ENCODE measurements around the gene MYO5B. TPM values are rescaled to one million over a fixed set of nuclear protein-coding genes. Genes with fewer than 3 reads are reported as not detected.

Gene MYO5B
- total RNA-seq, 2 experiments from 2014 or later: not detected

DNA sequence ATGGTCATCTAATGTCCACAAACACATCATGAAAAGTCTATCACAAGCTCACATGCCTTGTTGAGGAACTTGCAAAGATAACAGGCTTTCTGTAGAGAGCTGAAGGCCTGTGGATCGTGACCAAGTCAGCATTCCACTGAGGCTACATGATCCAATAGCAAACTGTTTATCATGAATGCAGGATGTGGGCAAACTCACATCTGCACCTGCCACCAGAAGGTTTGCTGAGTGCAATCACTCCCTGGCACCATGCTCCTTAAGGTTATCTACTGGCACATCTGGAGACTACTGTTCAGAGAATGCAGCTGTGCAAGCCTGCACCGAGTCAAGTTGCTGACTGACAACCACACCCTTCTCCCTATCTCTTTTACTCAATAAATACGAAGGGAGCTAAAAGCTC is 314.3 kb downstream of the MYO5B start:
- intact Hi-C loops (cut with micrococcal nuclease; ENCODE audit: unreplicated experiment): no loop called here
- CTCF ChIA-PET (ENCODE audit: unreplicated experiment): no interaction called here

DNA sequence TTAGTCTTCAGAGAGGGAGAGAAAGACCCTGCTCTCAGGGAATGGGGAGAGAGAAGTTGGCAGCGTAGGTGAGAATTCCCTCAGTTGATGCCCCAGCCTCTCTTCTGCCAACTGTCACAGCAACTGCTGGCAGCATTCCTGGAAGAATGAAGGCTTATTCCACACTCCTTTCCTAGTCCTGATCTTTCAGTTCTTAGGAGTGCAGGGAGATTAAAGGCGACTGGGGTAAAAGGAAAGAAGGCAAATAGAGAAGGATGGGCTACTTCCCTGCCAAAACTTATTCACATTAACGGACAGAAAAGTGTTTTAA is 315.7 kb downstream of the MYO5B start:
- intact Hi-C loops (cut with micrococcal nuclease; ENCODE audit: unreplicated experiment): no loop called here
- Histone ChIP-seq H3K79me2 (ENCODE audit: insufficient read depth, low read depth, low read length) (no peaks in the 10 kb centered on the region), H3K4me3 (ENCODE audit: low read depth, low read length, poor library complexity, severe bottlenecking) (no peak overlapping the region), H3K27ac (ENCODE audit: low read depth, low read length, poor library complexity, severe bottlenecking) (no peak overlapping the region), H3K4me2 (ENCODE audit: low read length) (no peak overlapping the region), H3K9me3 (ENCODE audit: low read length) (no peaks in the 10 kb centered on the region), H2AFZ (ENCODE audit: low read length) (no peak overlapping the region), H3K4me1 (ENCODE audit: insufficient read depth, low read length, poor library complexity, severe bottlenecking) (no peaks in the 10 kb centered on the region), H3K9me2 (ENCODE audit: insufficient read depth, low read length) (no peaks in the 10 kb centered on the region), H4K20me1 (ENCODE audit: insufficient read depth, low read length) (no peaks in the 10 kb centered on the region), H3K36me3 (ENCODE audit: insufficient read depth, low read length) (no peaks in the 10 kb centered on the region)
- no peak for DNase-seq (ENCODE audit: low spot score)
- ChIA-PET POLR2A (no interaction called here), CTCF (ENCODE audit: unreplicated experiment) (no interaction called here)
- TF ChIP-seq, protein P1, sequence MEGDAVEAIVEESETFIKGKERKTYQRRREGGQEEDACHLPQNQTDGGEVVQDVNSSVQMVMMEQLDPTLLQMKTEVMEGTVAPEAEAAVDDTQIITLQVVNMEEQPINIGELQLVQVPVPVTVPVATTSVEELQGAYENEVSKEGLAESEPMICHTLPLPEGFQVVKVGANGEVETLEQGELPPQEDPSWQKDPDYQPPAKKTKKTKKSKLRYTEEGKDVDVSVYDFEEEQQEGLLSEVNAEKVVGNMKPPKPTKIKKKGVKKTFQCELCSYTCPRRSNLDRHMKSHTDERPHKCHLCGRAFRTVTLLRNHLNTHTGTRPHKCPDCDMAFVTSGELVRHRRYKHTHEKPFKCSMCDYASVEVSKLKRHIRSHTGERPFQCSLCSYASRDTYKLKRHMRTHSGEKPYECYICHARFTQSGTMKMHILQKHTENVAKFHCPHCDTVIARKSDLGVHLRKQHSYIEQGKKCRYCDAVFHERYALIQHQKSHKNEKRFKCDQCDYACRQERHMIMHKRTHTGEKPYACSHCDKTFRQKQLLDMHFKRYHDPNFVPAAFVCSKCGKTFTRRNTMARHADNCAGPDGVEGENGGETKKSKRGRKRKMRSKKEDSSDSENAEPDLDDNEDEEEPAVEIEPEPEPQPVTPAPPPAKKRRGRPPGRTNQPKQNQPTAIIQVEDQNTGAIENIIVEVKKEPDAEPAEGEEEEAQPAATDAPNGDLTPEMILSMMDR (conservative IDR thresholded peaks at IDR 0.05; ENCODE audit: low read length): no peak
- TF ChIP-seq EZH2phosphoT487 (IDR thresholded peaks at IDR 0.05; ENCODE audit: borderline replicate concordance, low read depth, low read length): no peak
- BruUV-seq (replicated peaks): no TSS peak

More for the DNA sequence above, 314.3 kb downstream of the MYO5B start:
- Histone ChIP-seq H3K36me3 (ENCODE audit: insufficient read depth, low read length) (no peaks in the 10 kb centered on the region), H3K9me3 (ENCODE audit: low read length) (no peaks in the 10 kb centered on the region), H3K9me2 (ENCODE audit: insufficient read depth, low read length) (no peaks in the 10 kb centered on the region), H2AFZ (ENCODE audit: low read length) (no peak overlapping the region), H3K4me1 (ENCODE audit: insufficient read depth, low read length, poor library complexity, severe bottlenecking) (no peaks in the 10 kb centered on the region), H3K4me3 (ENCODE audit: low read depth, low read length, poor library complexity, severe bottlenecking) (no peak overlapping the region), H3K79me2 (ENCODE audit: insufficient read depth, low read depth, low read length) (no peaks in the 10 kb centered on the region), H3K27ac (ENCODE audit: low read depth, low read length, poor library complexity, severe bottlenecking) (no peak overlapping the region), H3K4me2 (ENCODE audit: low read length) (no peak overlapping the region), H4K20me1 (ENCODE audit: insufficient read depth, low read length) (no peaks in the 10 kb centered on the region)
- no peak for DNase-seq (ENCODE audit: low spot score)
- no TSS peak for BruUV-seq (replicated peaks)
- TF ChIP-seq EZH2phosphoT487 (IDR thresholded peaks at IDR 0.05; ENCODE audit: borderline replicate concordance, low read depth, low read length): no peak
- TF ChIP-seq, protein P1 (conservative IDR thresholded peaks at IDR 0.05; ENCODE audit: low read length): no peak
- POLR2A ChIA-PET: no interaction called here

DNA sequence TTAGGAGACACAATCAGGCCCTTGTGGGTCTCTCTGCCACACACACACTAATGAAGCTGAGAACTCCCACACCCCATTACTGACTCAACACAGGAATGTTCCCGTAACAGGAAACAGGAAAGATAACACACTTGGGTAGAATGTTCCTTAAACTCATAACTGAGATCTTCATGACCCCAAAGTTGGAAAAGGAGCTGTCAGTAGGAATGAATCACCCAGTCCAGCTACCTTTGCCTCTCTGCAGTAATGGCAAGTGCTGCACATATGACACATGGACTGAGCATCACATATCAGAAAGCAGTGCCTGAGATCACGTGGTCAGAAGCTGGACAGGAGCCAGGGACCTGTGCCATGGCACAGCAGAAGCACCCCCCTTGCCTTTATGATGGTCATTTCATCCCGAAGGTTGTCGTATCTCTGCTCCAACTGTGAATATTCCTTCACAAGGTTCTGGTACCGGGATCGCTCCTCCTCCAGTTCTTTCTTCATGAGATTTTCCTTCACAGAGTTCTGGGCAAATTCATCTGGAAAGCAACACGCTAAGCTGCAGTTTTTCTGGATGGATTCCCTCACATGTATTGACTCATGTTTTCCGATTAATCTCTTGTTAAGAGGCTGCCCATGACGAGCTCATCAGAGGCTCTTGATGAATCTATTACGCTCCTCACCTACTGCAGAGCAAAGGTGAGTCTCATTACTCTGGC is 316.2 kb downstream of the MYO5B start:
- TF ChIP-seq EZH2phosphoT487 (IDR thresholded peaks at IDR 0.05; ENCODE audit: borderline replicate concordance, low read depth, low read length): no peak
- TF ChIP-seq, protein P1 (conservative IDR thresholded peaks at IDR 0.05; ENCODE audit: low read length): no peak
- no peaks in the 10 kb centered on the region for H3K9me2 ChIP-seq (ENCODE audit: insufficient read depth, low read length)
- H3K27ac ChIP-seq (ENCODE audit: low read depth, low read length, poor library complexity, severe bottlenecking): no peak overlapping the region
- intact Hi-C loops (cut with micrococcal nuclease; ENCODE audit: unreplicated experiment): no loop called here
- no peaks in the 10 kb centered on the region for H4K20me1 ChIP-seq (ENCODE audit: insufficient read depth, low read length)
- H3K4me3 ChIP-seq (ENCODE audit: low read depth, low read length, poor library complexity, severe bottlenecking): no peak overlapping the region
- H3K36me3 ChIP-seq (ENCODE audit: insufficient read depth, low read length): no peaks in the 10 kb centered on the region
- no peak overlapping the region for H2AFZ ChIP-seq (ENCODE audit: low read length)
- H3K79me2 ChIP-seq (ENCODE audit: insufficient read depth, low read depth, low read length): no peaks in the 10 kb centered on the region
- POLR2A ChIA-PET: no interaction called here
- CTCF ChIA-PET (ENCODE audit: unreplicated experiment): no interaction called here
- no peaks in the 10 kb centered on the region for H3K4me1 ChIP-seq (ENCODE audit: insufficient read depth, low read length, poor library complexity, severe bottlenecking)
- no TSS peak for BruUV-seq (replicated peaks)
- no peak overlapping the region for H3K4me2 ChIP-seq (ENCODE audit: low read length)
- no peaks in the 10 kb centered on the region for H3K9me3 ChIP-seq (ENCODE audit: low read length)
- DNase-seq (ENCODE audit: low spot score): no peak
